Activated T-helper 17 cell treated with anti-CD3 and anti-CD28 coated beads, Interleukin-2, amount 50 U/mL, for 72 hours (primary cell): ENCODE data around the gene TMC5. TPM values are rescaled to one million over a fixed set of nuclear protein-coding genes. Genes with fewer than 3 reads are reported as not detected.
"Not testable (repeated sequence)": the region's sequence is repeated elsewhere in the genome, so short reads cannot be mapped to it uniquely, and the experiment has no call there.

Experiments used
- ATAC-seq: fragments of 150-1000 bp; cut with Tn5 transposase; replicated peaks from 2 replicates; pipeline ENCODE4 v1.10.0; 2021; ENCODE audit warnings: mild to moderate bottlenecking, moderate library complexity
- H3K27ac Mint-ChIP-seq: one replicate; pipeline ENCODE4 v1.8.0; 2022; ENCODE audit warnings: mixed read lengths
- H3K27me3 Mint-ChIP-seq: one replicate; pipeline ENCODE4 v1.8.0; 2022; ENCODE audit warnings: mixed read lengths
- H3K36me3 Mint-ChIP-seq: one replicate; pipeline ENCODE4 v1.8.0; 2022; ENCODE audit warnings: low read depth, mild to moderate bottlenecking, mixed read lengths
- H3K4me1 Mint-ChIP-seq: one replicate; pipeline ENCODE4 v1.8.0; 2022; ENCODE audit warnings: mixed read lengths
- H3K4me3 Mint-ChIP-seq: one replicate; pipeline ENCODE4 v1.8.0; 2022; ENCODE audit warnings: mild to moderate bottlenecking, mixed read lengths
- H3K9me3 Mint-ChIP-seq: one replicate; pipeline ENCODE4 v1.8.0; 2022; ENCODE audit warnings: mixed read lengths
- total RNA-seq, 2 donors: library from RNA; stranded (reverse); gene quantifications; one replicate each; pipeline ENCODE4 v1.2.3, GENCODE V29; 2022

The TMC5 gene
- total RNA-seq, 2 donors from 2014 or later, result 0.09 to 0.32 TPM

- H3K27ac Mint-ChIP-seq, result no peak overlapping the region
- H3K9me3 Mint-ChIP-seq, result no peaks in the 10 kb centered on the region
- no peak overlapping the region for H3K4me3 Mint-ChIP-seq
- no peaks in the 10 kb centered on the region for H3K4me1 Mint-ChIP-seq
- peaks cover 76% of the 10 kb centered on the region for H3K36me3 Mint-ChIP-seq
- ATAC-seq, result no peak
- no peaks in the 10 kb centered on the region for H3K27me3 Mint-ChIP-seq
Observed at GRCh38 chr16:19542138-19542821, 124.6 kb downstream of the TMC5 start.

- H3K9me3 Mint-ChIP-seq, ATAC-seq, H3K4me1 Mint-ChIP-seq, H3K27ac Mint-ChIP-seq, H3K4me3 Mint-ChIP-seq, H3K27me3 Mint-ChIP-seq: not testable (repeated sequence)
- H3K36me3 Mint-ChIP-seq, result peaks cover 85% of the 10 kb centered on the region
Observed at GRCh38 chr16:19543278-19543996, 125.8 kb downstream of the TMC5 start.

- Mint-ChIP-seq H3K36me3 (peaks cover 76% of the 10 kb centered on the region), H3K4me1 (no peaks in the 10 kb centered on the region), H3K27ac (no peak overlapping the region), H3K9me3 (no peaks in the 10 kb centered on the region), H3K27me3 (no peaks in the 10 kb centered on the region), H3K4me3 (no peak overlapping the region)
- ATAC-seq, result no peak
Observed at GRCh38 chr16:19548144-19548543, 130.5 kb downstream of the TMC5 start.

Other genes starting within 250 kb of the TMC5 start
- gene SYT17, start 249.6 kb upstream of the TMC5 start, total RNA-seq, result not detected
- not detected for gene CLEC19A, start 132.2 kb upstream of the TMC5 start, total RNA-seq
- gene GDE1, start 104.2 kb downstream of the TMC5 start, total RNA-seq, result 10 to 100 TPM; 24.2 to 36.9 TPM
- gene CCP110, start 106.1 kb downstream of the TMC5 start, total RNA-seq, result 10 to 100 TPM; 28.1 to 46.5 TPM
- gene VPS35L, start 137.8 kb downstream of the TMC5 start, total RNA-seq, result 10 to 100 TPM; 38.2 to 40.8 TPM